ENCODE data around the gene BBS9. TPM values are rescaled to one million over a fixed set of nuclear protein-coding genes. Genes with fewer than 3 reads are reported as not detected.

The BBS9 gene
- total and polyA plus RNA-seq, 9 of the 15 experiments (the other 6 are each of a cell fraction or from before 2014, with no cell fraction given), result 0.77 to 3.3 (median 2.4) TPM

DNA sequence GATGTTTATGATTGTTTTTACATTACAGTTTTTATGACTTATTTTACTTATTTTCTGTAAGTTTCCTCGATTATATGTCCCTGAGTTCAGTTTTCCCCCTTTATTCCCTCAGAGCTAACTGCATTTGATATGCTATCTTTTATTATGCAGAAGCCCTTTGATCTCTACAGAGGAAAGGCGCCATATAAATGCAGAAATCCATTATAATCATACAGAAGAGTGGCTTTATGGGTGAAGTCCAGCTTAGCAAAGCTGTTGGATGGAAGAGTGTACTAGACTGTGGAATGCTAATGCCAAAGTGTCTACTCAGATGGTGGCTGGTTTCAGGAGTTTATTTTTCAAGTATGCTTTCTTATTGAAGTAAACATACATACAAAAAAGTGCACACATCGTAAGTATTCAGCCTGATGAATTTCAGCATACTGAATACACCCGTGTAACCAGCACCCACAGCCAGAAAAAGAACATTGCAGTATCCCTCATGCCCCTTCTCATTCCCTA lies 517.6 kb downstream of the BBS9 start (continued):
- TF ChIP-seq TRIM28 (IDR thresholded peaks at IDR 0.05), result no peak
- no peak for TF ChIP-seq SMAD3 (CRISPR knock-in tag; conservative IDR thresholded peaks at IDR 0.05)
- TF ChIP-seq, protein P1, sequence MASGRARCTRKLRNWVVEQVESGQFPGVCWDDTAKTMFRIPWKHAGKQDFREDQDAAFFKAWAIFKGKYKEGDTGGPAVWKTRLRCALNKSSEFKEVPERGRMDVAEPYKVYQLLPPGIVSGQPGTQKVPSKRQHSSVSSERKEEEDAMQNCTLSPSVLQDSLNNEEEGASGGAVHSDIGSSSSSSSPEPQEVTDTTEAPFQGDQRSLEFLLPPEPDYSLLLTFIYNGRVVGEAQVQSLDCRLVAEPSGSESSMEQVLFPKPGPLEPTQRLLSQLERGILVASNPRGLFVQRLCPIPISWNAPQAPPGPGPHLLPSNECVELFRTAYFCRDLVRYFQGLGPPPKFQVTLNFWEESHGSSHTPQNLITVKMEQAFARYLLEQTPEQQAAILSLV (tag; IDR thresholded peaks at IDR 0.05), result no peak
- no peak for TF ChIP-seq REST (IDR thresholded peaks at IDR 0.05; ENCODE audit: borderline replicate concordance)
- no peak for TF ChIP-seq REST (CRISPR knock-in tag; IDR thresholded peaks at IDR 0.05; ENCODE audit: low read depth)
- TF ChIP-seq MYNN (IDR thresholded peaks at IDR 0.05), result no peak
- TF ChIP-seq MYNN (CRISPR knock-in tag; IDR thresholded peaks at IDR 0.05), result no peak

All from K562 (cell line).